Iris pigment epithelial cell (primary cell): ENCODE measurements around the gene RGPD4.
"Not testable (repeated sequence)": the region's sequence is repeated elsewhere in the genome, so short reads cannot be mapped to it uniquely, and the experiment has no call there.

Experiments
- DNase-seq: peaks from one replicate; pipeline ENCODE4 v3.0.0-alpha.2; 2011; ENCODE audit warnings: low read depth

RGPD4 gene

DNA sequence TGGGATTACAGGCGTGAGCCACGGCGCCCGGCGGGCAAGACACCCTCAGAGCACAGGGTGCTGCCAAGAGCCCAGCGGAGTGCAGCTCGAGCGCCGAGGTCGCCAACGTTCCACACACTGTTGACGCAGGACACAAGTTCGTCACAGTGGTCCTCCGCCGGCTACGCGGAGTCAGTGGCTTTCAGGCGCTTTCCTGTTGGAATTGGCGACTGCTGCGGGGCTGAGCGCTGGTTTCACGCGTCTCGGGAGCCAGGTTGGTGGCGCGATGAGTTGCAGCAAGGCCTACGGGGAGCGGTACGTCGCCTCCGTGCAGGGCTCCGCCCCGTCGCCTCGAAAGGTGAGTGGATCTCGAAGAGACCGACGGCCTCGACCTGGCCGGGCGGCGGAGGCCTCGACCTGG, at the start of gene RGPD4:
Gene RGPD4, plus strand, starts transcription at position 144 of the 400 bp plus-strand sequence. Its CDS starts 122 bp downstream, at position 266.
- not testable (repeated sequence) for DNase-seq

DNA sequence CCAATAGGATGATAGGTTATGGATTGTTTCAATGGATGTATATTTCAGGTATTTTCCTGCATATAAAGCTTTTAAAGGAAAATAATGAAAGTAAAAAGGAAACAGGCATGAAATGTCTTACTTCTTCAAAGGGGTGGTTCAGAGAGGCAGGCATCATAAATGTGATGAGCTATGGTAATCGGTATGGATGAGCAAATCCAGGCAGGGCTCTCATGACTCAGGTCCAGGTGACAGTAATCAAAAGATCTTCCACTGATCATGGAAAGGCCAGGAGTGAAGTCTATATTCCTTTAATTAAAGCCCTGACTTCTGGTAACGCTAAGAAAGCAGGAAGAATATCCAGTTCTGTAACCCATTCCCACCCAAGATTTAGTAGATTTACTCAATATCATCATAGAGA, 48.7 kb upstream of the RGPD4 start:
- DNase-seq, result no peak

DNA sequence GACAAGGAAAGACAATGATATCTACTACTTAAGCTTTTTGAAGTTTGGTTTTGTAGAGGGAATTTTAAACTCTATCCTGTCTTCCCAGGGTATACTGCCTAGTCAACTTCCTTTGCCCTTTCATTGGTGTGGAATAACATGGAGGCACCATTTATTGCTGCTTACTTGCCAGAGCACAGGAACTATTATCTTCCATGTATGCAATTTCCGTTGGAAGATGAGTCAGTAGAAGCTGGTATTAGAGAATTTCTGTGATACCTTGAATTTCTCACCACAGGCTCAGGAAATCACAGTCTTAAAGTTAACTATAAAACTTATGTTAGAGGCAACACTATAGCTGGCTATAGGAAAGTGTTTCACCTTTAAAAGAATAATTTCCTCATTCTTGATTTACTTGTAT, 40.9 kb upstream of the RGPD4 start:
- peak; percentile 13 for DNase-seq

DNA sequence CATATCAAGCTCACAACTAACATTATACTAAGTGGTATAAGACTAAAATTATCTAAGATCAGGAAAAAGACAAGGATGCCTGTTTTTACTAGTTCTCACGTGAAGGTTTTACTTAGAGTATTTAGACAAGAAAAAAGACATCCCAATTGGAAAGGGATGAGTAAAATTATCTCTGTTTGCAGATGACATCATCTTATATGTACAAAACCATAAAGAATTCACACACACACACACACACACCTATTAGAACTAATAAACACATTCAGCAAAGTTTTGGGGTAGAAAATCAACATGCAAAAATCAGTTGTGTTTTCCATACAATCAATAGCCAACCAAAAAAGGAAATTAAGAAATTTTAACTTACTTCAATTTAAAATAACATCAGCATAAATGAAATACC, 35.9 kb upstream of the RGPD4 start:
- DNase-seq, result no peak

DNA sequence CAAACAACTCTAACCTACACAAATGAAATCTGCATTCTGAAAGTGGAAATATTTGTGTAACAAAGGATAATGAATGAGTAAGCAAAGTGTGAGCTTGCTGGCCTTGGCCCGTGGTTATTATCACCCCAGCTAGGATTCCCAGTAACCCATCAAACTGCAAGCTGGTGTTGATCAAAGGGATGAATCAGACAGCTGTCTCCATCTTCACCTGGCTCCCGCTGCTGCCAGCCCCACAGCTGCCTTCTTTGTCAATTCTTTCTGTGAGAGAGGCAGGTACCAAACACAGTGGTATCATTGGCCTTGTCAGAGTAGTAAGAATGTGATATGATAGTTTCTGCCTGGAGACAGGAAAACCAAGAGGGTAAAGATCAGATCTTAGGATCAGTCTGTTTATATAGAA, 25.2 kb upstream of the RGPD4 start:
- peak; percentile 8 for DNase-seq

DNA sequence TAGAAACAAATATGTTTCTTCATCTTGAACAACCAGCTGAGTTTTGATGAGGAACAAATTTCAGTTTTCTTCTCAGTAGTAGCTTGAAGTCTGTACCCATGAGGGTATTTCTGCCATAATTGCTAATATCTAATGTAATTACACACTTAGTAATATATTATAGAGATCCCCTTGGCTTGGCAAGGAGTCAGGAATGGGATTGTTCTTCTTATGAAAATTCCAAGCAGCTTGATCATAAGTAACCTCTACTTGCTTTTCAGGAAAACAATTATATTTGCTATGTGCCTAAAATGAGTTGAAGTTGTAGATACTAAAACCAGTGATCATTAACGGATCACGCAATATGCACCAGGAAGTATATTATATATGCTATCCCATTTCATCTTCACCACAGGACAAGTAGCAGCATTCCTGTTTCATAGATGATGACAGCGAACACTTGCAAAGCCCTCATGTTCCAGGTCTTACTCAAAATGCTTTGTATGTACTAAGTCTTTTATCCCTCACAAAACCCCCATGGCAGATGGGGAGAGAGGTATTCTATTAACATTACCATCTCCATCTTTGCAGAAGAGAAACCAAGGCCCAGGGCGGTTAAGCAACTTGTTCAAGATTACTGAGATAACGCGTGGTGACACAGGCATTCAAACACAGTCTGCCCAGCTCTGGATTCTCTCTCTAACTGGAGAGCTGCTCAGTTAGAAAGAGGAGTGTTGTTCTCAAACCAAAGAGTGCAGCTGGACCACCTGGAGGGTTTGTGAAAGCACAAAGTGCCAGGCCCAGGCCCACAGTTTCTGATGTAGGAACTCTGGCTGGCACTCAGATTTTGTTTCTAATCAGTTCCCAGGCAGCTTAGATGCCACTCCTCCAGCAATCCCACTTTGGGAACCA, 21.8 kb upstream of the RGPD4 start:
- DNase-seq, result peak; percentile 31

DNA sequence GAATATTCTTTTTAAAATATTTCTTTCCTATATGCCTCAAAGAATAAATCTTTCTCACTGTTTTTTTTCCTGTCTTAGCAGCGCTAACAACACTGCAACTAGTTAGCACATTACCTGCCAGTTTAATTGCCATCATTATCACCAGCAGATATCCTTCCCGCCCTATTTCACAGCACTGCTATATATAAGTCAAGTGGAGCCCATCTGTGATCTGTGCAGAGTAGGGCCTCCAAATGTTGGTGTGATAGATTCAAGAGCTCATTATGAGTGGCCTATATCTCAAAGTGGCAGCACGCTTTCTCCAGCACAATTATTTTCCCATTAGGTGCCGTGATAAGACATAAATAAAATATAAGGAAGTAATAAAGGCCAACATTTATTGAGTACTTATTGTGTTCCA, 19.8 kb upstream of the RGPD4 start:
- no peak for DNase-seq

DNA sequence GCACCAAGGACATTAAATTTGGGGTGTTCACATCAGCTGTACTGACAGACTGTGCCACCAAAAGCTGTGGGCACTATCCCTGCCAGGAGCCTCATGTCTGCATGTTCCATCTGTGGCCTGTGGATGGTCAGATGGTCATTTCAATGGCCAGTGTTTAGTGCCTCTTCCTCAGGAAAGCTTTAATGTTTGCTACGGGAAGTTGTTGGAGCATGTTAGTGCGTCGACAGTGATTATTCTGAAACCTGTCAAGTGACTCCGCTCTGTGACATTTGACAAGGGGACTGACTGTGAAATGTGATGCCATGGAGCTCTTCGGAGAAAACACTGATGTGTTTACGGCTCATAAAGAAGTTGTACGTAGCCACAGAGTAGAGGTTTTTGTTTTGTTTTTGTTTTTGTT, 18.7 kb upstream of the RGPD4 start:
- DNase-seq, result no peak

DNA sequence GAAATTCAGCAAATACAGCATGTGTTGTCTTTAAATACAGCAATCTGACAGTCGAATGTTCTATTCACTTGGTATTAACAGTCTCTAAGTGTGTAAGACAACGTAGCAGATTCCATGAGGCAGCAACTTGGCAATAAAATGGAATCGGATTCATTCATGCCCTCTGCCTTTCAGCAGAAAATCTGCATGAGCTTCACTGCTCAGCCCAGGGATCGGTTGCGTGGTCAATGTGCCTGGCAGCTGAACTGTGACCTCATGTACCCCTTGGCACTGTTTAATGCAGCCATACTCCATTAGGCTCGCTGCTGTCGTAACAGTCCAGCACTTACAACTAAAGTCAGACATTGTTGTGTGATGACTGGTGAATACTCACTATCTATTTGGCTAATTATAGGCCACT, 17.7 kb upstream of the RGPD4 start:
- DNase-seq, result peak; percentile 7

DNA sequence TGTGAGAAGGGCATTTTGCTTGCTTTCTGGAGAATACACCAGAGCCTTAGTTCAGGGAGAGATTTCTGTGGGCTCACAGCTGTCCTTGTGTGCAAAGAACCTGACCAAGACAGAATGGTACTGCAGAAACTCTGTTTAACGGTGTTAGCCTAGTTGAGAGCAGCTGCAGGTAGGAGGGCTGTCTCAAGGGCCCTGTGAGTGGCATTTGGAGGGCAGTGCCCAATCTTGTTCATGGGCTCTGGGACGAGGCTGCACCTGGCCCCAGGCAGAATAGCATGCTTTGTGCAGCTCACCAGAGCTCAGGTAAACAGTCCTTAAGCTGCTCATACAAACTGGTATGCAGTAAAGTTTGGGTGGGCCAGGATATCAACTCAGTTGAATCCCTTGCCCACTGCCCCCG, 16.9 kb upstream of the RGPD4 start:
- no peak for DNase-seq

DNA sequence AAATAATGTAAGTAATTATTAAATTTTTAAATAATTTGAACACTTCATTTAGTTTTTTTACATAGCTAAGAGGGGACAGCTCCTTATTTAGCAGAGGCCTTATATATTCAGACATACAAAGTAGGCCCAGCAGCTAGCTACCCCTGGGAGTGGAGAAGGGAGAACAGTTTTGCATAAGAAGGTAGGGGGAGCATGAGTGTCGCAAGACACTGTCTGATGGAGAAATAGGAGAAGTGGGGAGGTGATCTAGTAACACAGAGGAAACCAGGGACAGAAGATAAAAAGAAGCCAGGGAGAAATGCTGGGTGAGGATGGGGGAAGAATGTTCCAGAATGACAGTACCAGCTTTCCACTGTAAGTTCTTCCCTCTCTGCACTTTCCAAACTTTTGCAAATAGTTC, 16.0 kb upstream of the RGPD4 start:
- DNase-seq, result no peak

DNA sequence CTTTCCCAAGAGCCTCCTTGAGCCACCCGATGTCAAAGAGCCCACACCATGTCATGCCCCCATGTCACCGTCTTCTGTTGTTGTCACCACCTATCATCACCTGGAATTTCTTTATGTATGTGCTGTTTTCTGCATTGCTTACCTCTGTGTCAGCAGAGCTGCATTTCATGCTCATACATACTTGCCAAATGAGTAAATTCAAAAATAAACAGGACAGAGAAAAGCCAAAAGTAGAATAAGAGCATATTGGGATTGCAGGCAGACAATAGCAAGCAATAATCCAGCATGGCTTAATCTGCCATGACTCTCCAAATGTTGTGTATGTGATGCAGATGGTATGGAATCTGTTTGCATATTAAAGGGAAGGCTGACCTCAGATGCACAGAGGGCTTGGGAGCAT, 15.3 kb upstream of the RGPD4 start:
- no peak for DNase-seq

DNA sequence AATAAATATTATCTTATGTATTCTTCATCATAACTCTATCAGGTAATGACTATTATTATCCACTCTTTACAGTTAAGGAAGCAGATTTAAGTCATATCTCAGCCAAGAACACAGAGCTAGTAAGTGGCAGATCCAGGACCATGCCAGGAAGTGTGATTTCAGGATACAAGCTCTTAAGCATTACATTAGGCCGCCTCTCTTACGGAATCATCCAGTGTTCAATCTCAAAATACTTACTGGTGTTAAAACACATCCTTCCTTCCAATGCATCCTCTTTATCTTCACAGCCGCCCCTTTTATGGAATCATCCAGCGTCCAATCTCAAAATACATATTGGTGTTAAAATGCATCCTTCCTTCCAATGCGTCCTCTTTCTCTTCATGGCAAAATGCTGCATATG, 14.7 kb upstream of the RGPD4 start:
- DNase-seq, result no peak

DNA sequence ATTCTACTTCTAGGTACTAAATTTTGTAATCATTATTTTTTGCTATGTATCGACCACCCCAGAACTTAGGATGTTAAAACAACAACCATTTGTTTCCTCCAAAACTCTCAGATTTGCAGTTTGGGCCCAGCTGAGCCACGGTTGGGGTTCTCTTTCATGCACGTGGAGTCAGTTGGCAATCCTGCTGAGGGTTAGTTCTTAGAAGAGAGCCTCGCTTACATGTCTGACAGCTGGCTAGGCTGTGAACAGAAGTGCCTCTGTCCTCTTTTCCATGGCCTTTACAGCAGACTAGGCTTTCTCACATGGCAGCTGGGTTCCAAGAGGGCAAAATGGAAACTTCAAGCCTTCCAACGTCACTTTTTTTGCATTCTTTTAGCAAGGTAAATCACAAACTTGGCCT, 9.3 kb upstream of the RGPD4 start:
- DNase-seq, result no peak

DNA sequence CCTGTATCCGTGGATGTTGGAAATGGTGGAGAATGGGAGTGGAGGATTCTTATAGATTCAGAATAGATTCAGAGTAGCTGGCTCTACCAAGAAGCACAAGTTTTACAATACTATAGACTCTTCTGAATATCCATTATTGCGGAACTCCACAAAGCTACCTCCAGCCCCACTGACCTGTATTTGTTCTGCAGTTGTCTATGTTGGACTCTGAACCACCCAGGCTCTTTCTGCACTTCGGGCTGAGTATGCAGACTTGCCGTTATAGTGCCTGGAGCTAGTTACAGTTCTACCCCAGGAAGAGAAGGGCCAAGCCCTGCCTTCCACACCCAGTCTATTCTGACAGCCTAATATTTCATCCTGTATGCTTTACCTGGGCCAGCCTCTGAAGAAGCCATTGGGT, 4.4 kb upstream of the RGPD4 start:
- no peak for DNase-seq

DNA sequence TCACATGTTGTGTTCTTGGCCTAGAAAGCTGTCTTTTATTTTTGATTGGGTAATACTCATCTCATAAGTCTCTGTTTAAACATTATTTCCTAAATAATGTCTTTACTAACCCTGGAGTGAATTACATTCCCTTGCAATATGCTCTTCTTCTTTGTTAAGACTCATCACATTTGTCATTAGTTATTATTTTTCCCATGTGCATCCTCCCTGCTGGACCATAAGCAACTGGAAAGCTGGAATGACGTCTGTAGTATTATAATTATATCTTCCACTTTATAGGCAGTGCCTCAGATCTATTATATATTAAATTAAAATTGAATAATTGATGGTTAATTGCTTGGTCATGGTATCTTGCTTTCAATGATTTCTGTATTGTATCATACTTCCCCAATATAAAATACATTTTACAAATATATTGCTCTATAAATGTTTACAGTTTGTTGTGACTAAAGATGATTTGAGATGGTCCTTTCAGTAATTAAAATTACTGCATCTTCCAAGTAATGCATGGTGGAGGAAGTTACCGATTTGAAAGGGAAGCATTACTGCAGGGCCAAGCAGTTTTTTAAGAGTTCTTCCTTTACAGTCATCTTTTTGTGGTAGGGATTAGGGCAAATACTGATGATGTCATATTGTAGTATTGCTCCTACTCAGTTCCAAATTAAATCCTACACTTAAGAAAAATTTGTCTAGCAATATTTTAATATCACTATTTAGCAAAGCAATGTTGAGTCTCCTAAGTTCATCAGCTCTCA, 2.1 kb upstream of the RGPD4 start:
- no peak for DNase-seq

DNA sequence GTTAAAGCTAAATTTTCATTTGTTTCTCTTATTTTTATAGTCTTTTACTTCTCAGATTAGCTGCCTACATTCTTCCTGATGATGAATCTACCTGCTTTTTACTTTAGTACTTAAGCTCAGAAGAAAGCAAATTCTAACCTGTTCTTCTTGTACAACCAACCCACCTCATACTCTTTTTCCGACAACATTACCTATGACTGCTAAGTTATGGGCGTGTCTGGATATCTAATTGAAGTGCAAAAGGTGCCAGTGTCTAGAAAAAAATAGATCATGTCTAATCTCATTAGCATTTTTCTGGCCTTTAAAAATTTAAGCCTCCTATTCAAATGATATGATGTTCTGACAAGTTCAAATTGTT, 1.5 kb upstream of the RGPD4 start:
- DNase-seq, result no peak

DNA sequence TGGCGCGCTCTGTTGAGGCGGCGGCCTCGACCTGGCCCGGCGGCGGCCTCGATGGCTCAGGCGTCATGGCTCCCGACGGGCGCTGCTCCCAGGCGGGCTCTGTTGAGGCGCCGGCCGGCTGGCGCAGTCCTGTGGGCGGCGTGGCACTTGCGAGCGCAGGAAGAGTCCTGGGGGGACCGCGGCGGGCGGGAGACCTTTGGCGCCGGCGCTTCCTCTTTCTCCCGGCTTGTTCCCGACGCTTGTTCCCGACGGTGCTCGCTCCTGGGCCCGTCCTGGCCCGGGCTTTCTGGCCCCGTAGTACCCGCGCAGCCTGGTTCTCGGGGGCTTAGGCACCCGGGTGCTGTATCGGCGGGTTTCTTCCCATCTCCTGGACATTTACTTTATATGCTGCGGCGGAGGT, 2.8 kb downstream of the RGPD4 start:
- not testable (repeated sequence) for DNase-seq

DNA sequence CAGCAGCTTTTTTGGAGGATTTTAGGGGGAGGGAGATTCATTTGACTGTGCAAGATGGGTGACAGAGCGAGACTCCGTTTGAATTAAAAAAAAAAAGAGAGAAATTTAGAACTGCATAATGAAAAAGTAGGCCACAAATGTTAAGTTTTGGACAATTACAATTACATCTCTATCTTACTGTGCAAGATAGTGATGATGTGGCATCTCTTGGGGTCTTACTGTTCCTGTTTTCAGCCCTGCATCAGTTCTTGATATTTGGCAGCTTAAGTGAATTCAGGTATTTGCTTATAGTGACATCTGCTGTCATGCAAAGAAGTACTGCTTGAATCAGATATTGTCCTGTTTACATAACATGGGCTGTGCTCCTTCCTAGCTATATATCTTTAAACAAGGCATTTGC, 6.5 kb downstream of the RGPD4 start:
- not testable (repeated sequence) for DNase-seq

DNA sequence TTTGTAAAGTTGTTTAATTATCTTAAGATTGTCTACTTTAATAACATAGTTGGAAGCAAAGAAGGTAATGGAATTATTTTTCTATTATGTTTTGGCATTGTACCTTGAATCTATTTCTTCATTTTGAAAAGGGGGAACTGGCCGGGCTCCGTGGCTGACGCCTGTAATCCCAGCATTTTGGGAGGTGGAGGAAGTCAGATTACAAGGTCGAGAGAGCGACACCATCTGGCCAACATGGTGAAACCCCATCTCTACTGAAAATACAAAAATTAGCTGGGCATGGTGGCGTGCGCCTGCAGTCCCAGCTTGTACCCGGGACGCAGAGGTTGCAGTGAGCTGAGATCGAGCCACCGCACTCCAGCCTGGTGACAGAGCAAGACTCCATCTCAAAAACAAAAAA, 6.9 kb downstream of the RGPD4 start:
- not testable (repeated sequence) for DNase-seq

DNA sequence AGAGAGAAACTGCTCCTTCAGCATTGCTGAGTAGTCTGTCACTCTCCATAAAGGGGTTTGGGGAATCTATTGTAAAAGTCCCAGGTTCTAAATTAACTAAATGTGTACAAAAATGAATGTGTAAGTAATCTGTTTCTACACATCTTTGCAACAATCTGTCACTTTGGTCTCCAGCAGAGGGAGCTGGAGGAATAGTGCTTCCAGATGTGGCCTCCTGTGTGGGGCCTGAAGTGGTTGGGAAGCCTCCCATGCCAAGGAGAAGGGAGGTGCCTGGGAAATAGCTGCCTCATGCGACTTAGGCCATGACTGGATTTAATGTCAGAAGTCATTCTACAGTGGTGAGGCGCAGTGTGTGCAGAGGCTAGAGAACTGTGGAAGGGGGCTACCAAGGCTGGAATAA, 89.4 kb downstream of the RGPD4 start:
- not testable (repeated sequence) for DNase-seq

DNA sequence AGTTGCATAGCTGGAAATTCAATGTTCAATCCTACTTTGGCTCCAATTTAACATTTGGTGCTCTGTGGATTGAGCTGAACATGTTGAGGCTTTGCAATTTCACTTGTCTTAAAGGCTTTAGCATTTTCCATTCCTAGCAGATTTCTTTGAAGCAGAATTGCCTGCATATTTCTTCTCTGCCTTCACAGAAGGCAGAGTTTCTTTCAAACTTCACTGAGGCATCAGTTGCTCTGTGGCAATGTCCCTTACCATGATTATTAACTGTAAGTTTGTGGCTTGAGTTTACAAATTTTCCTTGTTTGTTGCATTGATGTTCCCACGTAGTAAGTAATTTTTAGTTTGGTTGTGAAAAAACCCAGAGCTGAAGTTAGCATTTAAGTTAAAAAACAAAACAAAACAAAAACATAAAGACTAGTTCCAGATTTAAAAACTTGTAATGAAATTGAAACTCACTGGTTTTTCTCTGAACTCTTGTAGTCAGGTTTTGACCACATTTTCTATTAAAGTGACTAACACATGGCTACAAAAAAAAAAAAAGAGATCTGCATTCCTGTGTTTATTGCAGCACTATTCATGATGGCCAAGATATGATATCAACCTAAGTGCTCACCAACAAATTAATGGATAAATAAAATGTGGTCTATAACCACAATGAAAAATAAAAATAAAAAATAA, 90.1 kb downstream of the RGPD4 start:
- not testable (repeated sequence) for DNase-seq

DNA sequence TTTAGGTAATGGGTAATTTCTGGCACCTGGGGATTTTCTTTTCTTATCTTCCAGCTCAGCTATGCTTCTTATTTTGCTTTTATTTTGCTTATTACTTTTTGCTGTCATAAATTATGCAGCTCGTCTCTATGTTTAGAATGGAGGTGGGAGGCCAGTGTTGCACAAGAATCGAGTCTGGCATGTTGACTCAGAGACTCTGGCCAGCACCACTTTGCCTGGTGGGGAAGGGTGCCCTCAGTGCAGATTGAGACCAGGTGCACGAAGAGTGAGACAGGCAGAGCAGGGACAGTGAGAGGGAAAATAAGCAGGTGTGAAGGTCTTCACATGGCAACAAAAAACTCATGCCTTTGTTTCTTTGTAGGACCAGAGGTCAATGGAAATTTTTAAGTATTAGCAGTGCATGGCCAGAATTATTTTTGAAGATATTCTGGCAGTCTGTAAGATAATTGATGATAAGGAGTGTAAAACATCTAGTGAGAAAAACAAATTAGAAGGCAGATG, 100.4 kb downstream of the RGPD4 start:
- no peak for DNase-seq
